Stimulated activated CD4-positive, alpha-beta T cell treated with anti-CD3 and anti-CD28 coated beads, Interleukin-1b, Interleukin-23, amount 100 ng/mL, for 24 hours (primary cell): ENCODE data around the gene PHAF1.
"Not testable (repeated sequence)": the region's sequence is repeated elsewhere in the genome, so short reads cannot be mapped to it uniquely, and the experiment has no call there.

ENCODE experiments used
- DNase-seq, 4 experiments: peaks; one replicate each; pipeline ENCODE4 v3.0.0-alpha.2; 2020; ENCODE audit warnings: low read depth in 4 of 4, low spot score in 1 of 4

The PHAF1 gene

DNA sequence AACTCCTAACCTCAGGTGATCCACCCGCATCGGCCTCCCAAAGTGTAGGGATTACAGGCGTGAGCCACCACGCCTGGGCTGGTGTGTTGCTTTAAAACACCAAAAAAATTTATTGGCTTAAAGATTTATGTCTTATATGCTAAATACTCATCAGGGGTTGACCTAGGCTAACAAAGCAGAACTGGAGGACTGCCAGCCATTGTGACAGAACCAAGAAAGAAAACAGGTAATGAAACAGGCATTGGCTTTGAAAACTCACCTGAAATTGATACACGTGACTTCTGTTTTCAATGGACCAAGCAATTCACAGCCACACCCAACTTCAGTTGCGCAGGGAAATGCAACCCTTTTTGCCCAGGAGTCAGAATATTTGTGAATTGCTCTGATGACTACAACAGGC, 4.9 kb upstream of the PHAF1 start:
- no peak for DNase-seq

GRCh38 chr16:67105246-67105645, 4.5 kb upstream of the PHAF1 start:
- no peak for DNase-seq

- DNase-seq, result no peak
Observed at GRCh38 chr16:67105881-67106280, 3.9 kb upstream of the PHAF1 start.

DNA sequence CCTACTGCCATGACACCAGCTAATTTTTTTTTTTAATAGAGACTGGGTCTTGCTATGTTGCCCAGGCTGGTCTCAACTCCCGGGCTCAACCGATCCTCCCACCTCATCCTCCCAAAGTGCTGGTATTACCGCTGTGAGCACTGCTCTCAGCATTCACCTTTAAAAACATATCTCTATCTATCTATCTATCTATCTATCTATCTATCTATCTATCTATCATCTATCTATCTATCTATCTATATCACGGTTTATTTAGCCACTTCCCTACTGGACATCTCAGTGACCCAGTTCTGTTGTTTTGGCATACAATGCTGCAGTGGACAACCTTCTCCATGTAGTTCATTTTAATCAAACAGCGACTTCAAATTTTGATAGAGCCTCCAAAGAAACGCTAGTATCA, 1.3 kb upstream of the PHAF1 start:
- no peak for DNase-seq

DNA sequence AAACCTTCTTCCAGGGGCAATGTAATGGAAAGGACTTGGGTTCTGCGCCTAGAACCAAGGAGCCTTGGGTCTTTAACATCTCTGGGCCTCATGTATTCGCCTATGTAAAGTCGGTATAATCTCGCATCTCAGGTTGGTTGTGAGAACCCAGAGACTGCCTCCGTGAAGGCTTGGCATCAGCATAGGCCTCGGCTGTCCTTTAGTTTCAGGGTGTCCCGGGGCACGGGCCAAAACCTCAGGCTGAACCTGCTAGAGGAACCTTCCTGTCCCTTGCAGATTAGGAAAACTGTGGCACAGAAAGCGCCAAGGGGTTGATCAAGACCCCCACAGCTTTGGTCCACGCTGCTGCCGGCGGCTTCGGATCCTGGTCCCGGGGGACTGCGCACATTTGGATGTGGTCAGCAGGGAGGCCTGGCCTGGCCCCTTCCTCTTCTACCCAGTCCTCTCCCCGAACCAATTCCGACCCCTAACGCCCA, 772 bp upstream of the PHAF1 start:
- DNase-seq, result no peak

- no peak for DNase-seq
Observed at GRCh38 chr16:67111951-67112444, 2.3 kb downstream of the PHAF1 start.

DNA sequence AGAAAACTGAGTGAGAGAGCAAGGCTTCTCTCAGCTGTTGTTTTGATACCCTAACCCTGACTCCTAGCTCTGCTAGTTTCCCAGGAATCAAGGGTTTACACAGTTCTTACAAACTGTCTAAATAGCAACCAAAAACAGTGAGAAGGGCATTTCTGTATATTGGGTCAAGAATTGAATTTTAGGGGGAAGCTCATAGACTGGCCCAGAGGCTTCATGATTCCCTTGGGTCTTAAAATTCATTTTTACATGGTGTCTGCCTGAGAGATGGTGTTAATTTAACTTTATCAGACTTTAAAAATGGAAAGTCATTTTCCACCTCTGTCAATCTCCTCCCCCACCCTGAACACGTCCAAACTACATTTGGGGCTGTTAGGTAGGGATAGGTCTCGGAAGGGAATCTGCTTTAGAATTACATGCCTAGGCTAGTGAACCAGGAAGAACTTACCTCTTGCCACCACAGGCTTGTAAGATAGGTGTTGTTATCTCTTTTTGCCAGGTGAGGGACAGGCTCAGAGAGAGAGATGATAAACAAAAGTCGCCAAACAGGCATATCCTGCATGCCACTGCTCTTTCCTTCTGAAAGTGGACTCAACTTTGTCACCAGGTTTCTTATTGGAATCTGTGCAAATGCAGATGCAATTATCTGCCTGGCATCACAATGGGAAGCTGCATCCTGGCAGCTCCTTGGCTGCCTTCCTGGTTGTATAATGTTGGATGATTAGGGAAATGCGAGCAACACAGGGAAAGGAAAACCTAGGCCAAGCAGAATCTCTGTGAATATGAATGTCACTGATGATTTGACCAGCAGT, 3.1 kb downstream of the PHAF1 start:
- DNase-seq, result no peak

GRCh38 chr16:67114793-67115192, 5.1 kb downstream of the PHAF1 start:
- DNase-seq, result no peak

DNA sequence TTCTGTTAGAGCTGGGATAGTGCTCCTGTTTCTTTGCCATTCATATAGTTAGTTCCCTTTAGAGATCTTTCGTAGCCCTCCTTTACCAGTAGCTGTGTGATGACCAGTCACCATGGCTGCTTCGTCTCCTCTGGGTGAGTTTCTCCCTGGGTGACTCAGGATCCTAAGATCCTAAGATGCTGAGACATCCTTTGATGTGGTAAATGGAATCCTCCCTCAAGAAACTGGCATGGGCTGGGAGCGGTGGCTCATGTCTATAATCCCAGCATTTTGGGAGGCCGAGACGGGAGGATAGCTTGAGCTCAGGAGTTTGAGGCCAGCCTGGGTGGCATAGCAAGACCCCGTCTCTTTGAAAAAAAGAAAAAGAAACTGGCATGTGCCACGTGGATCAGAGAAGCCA, 5.9 kb downstream of the PHAF1 start:
- no peak for DNase-seq

DNA sequence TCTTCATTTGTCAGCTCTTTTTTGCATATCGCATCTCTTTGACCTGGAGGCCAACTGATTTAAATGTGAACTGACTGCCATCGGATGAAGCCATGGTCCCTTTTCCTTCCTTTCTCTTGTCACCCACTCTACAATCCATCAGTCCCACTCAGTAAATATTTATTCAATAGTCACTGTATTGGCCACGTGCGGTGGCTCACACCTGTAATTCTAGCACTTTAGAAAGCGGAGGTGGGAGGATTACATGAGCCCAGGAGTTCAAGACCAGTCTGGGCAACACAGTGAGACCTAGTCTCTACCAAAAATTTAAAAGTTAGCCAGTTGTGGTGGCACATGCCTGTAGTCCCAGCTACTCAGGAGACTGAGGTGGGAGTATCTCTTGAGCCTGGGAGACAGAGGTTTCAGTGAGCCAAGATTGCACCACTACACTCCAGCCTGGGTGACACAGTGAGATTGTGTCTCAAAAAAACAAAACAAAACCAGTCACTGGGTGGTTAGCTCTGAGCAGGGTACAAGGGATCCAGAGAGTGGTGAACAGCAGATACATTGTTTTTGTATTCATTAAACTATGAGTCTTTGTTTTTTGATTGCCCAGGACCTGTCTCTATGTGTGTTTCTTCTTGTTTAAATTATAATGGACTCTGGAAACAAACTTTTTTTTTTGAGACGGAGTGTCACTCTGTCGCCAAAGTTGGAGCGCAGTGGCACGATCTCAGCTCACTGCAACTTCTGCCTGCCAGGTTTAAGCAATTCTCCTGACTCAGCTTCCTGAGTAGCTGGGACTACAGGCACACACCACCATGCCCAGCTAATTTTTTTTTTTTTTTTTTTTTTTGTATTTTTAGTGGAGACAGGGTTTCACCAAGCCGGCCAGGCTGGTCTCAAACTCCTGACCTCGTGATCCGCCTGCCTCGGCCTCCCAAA, 6.9 kb downstream of the PHAF1 start:
- no peak for DNase-seq

GRCh38 chr16:67117716-67118115, 8.0 kb downstream of the PHAF1 start:
- DNase-seq, result no peak

DNA sequence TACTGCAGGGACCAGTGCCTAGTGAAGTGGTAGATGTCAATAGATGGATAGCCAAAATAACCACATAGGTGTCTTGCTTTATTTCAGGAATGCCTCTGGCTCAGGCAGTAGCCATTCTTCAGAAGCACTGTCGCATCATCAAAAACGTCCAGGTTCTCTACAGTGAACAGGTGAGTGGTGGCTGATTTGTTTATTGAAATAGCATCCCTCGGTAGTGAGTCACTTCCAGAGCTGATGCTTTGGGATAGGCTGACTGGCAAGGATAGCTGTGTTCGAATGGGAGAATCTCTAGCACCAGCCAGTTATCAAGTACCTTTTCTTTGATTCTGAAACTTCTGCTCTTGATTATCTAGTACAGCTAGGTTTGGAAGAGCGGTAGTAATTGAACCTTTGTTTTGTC, 10.3 kb downstream of the PHAF1 start:
- DNase-seq, result no peak

DNA sequence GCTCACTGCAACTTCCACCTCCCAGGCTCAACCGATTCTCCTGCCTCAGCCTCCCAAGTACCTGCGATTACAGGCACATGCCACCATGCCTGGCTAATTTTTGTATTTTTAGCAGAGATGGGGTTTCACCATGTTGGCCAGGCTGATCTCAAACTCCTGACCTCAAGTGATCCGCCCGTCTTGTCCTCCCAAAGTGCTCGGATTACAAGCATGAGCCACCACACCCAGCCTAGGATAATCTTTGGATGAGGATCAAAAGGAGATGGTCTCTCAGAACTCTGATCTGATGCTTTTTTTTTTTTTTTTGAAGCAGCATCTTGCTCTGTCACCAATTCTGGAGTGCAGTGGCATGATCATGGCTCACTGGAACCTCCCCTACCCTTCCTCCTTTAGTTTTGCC, 13.1 kb downstream of the PHAF1 start:
- not testable (repeated sequence) for DNase-seq

- no peak for DNase-seq
Observed at GRCh38 chr16:67128417-67128816, 18.7 kb downstream of the PHAF1 start.

DNA sequence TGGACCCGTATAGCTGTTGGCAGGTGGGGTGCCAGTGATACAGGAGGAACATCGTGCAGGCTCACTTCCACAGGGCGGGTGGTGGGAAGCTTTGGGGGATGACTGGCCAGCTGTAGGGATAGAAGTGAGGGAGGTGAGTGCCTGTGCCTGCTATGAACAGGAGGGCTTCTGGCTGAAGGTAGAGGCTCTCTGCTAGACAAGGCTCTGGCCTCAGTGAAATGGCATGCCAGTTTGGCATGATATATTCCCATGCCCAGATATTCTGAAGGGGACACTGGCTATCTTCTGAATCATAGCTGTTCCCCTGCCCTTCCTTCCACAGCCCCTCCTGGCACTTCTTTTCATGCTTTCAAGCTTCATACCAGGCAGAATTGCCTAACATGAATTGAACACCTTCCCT, 19.1 kb downstream of the PHAF1 start:
- DNase-seq, result no peak

DNA sequence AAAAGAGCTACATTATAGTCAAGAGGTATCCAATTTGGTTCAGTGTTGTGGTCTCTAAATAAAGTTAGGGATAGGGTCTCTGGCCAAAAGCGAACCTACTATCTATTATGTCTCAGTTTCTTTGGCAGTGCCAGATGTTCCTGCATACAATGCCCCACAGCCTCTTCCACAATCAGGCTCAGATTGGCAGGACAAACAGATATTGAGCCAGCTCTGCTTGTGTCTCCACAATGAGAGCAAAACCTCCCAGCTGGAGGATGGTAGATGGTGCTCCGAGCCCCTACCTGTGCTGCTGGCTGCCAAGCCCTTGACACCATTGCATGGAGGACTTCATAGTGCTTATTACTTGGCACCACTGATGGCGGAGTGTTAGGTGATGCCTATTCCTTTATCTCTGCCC, 19.7 kb downstream of the PHAF1 start:
- DNase-seq, result no peak

- DNase-seq, result no peak
Observed at GRCh38 chr16:67137605-67138004, 27.9 kb downstream of the PHAF1 start.

DNA sequence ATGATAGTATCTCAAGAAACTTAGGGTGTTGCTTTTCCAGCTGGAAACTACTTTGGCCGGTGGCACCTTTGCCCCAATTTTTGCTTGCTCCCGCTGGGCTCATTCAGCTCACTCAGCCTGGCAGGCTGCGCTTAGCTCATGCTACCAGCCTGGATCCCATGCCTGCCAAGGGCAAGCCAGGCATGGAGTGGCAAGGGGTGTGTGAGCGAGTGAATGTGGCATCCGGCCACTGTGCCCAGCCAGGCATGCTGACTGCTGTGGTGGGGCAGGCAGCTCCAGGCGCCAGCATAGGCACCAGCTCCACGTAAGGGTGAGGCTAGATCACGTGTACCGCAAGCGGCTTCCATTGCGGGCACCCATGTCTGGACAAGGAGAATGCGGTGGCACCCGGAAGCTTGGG, 31.6 kb downstream of the PHAF1 start:
- DNase-seq, result no peak

DNA sequence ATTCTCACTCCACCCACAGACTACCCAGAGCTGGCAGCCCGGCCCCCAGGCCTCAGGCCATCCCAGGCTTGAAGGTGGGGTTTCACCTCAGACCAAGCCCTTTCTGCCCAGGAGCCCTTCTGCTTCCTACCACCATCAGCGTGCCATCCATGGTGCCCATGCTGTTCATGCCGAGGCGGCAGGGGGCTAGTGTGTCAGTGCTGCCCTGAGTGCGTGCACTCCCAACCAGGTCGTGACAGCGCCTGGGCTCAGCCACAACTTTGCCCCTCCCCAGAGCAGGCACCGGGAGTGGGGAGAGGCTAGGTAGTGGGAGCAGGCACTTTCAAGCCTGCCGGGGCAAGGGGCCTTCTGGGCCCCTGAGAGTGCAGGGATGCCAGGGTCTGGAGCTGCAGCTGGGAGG, 32.6 kb downstream of the PHAF1 start:
- no peak for DNase-seq

GRCh38 chr16:67144943-67145342, 35.2 kb downstream of the PHAF1 start:
- no peak for DNase-seq

DNA sequence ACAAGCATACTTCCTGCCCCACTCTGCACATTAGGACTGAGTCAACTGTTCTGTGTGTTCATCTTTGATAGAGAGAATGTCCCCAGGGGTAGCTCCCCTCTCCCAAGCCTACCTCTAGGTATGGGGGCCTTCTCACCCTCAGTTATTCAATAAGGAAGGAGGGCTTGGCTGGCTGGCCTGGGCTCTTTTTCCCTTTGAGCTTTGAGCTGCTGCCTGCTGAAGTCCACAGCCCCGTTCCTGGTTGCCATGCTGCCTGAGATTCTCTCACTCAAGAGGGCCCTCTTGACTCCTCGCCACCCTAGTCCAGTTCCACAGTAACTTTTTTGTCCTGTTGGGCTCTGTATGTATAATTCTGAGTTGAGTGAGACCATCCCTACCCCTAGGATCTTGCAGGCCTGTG, 36.0 kb downstream of the PHAF1 start:
- no peak for DNase-seq
